Fibroblast of lung (primary cell): ENCODE data around the gene OASL. TPM values are rescaled to one million over a fixed set of nuclear protein-coding genes. Genes with fewer than 3 reads are reported as not detected.

Experiments
- DNase-seq, 2 donors: peaks; one replicate each; pipeline versions ENCODE4 v3.0.0 to v3.0.0-alpha.2; 2010; ENCODE audit warnings: low read depth in 2 of 2
- H2AFZ ChIP-seq: 2 replicates; pipeline ENCODE4 v1.5.1; 2012; ENCODE audit warnings: low read length, control low read depth, inconsistent platforms
- H3K27ac ChIP-seq: 2 replicates; pipeline ENCODE4 v1.5.1; 2011; ENCODE audit warnings: low read length, control low read depth; ENCODE audit not compliant: insufficient read depth
- H3K27me3 ChIP-seq: 2 replicates; pipeline ENCODE4 v1.5.1; 2011; ENCODE audit warnings: mild to moderate bottlenecking, low read length; ENCODE audit not compliant: control insufficient read depth, insufficient read depth
- H3K36me3 ChIP-seq: 2 replicates; pipeline ENCODE4 v1.5.1; 2011; ENCODE audit warnings: low read length; ENCODE audit not compliant: control insufficient read depth, insufficient read depth
- H3K4me1 ChIP-seq: 2 replicates; pipeline ENCODE4 v1.5.1; 2011; ENCODE audit warnings: low read length; ENCODE audit not compliant: control insufficient read depth, insufficient read depth; ENCODE audit errors: extremely low read depth
- H3K4me2 ChIP-seq: 2 replicates; pipeline ENCODE4 v1.5.1; 2011; ENCODE audit warnings: low read length, control low read depth; ENCODE audit not compliant: insufficient read depth; ENCODE audit errors: extremely low read depth
- H3K4me3 ChIP-seq, 4 experiments: fragments of 200-600 bp in 1 of 4; sonication (generic) in 1 of 4; replicated peaks in 1 of 4; 2 replicates each; pipeline ENCODE4 v1.5.1; 2011 to 2016; ENCODE audit warnings: low read length in 4 of 4, low read depth in 3 of 4, mild to moderate bottlenecking in 3 of 4, control low read depth in 2 of 4, inconsistent platforms in 1 of 4, mixed read lengths in 1 of 4; ENCODE audit not compliant: insufficient read depth in 1 of 4; ENCODE audit errors: control extremely low read depth in 1 of 4
- H3K79me2 ChIP-seq: 2 replicates; pipeline ENCODE4 v1.5.1; 2012; ENCODE audit warnings: mild to moderate bottlenecking, low read length, inconsistent platforms; ENCODE audit not compliant: control insufficient read depth, insufficient read depth
- H3K9ac ChIP-seq: 2 replicates; pipeline ENCODE4 v1.5.1; 2011; ENCODE audit warnings: mild to moderate bottlenecking, low read length, control low read depth; ENCODE audit not compliant: insufficient read depth
- H3K9me3 ChIP-seq: 2 replicates; pipeline ENCODE4 v1.5.1; 2012; ENCODE audit warnings: low read depth, low read length; ENCODE audit not compliant: control insufficient read depth, insufficient read depth
- H4K20me1 ChIP-seq: 2 replicates; pipeline ENCODE4 v1.5.1; 2011; ENCODE audit warnings: low read length; ENCODE audit not compliant: control insufficient read depth, insufficient read depth; ENCODE audit errors: extremely low read depth
- CTCF ChIP-seq, 2 donors: IDR thresholded peaks in 1 of 2; conservative IDR thresholded peaks in 1 of 2; 1 replicate in 1 of 2; 2 replicates in 1 of 2; pipeline ENCODE4 v1.5.1; 2011 to 2012; ENCODE audit warnings: low read length in 2 of 2, control low read depth in 1 of 2, inconsistent platforms in 1 of 2, low read depth in 1 of 2, mild to moderate bottlenecking in 1 of 2
- EZH2 ChIP-seq: IDR thresholded peaks from 2 replicates; pipeline ENCODE4 v1.5.1; 2012; ENCODE audit warnings: low read length, control low read depth, mild to moderate bottlenecking; ENCODE audit errors: missing control alignments
- polyA plus RNA-seq, 2 donors: library from polyadenylated mRNA; depleted of rRNA in 1 of 2; stranded (reverse) in 1 of 2; unstranded in 1 of 2; fragments of >200 nt; gene quantifications; 2 replicates each; pipeline ENCODE4 v1.2.1, GENCODE V29; 2011 to 2012; ENCODE audit warnings: missing spikeins in 1 of 2
- total RNA-seq: library from RNA; depleted of rRNA; stranded (reverse); fragments of >200 nt; gene quantifications from 2 replicates; pipeline ENCODE4 v1.2.1, GENCODE V29; 2014

Gene OASL
- total and polyA plus RNA-seq, 2 donors (not counting 1 experiment from before 2014, with no cell fraction given) = 0.07 to 1.2 TPM

- no peak for TF ChIP-seq CTCF (conservative IDR thresholded peaks at IDR 0.05 in 1 of 2, IDR thresholded peaks at IDR 0.05 in 1 of 2; ENCODE audit: low read depth in 1 of 2, low read length in 2 of 2)
- Histone ChIP-seq H3K4me2 (no peak overlapping the region), H2AFZ (no peak overlapping the region), H3K27me3 (no peaks in the 10 kb centered on the region), H3K9ac (no peak overlapping the region), H4K20me1 (no peaks in the 10 kb centered on the region), H3K4me3 (no peak overlapping the region), H3K27ac (no peak overlapping the region), H3K79me2 (no peaks in the 10 kb centered on the region), H3K9me3 (no peaks in the 10 kb centered on the region), H3K36me3 (no peaks in the 10 kb centered on the region), H3K4me1 (peaks cover 4% of the 10 kb centered on the region)
- DNase-seq = no peak
Observed at GRCh38 chr12:121064116-121064515, 25.1 kb upstream of the OASL start.

GRCh38 chr12:121062391-121063045 is 23.5 kb upstream of the OASL start:
- Histone ChIP-seq H3K4me1 (peaks cover 4% of the 10 kb centered on the region), H3K36me3 (no peaks in the 10 kb centered on the region), H3K27me3 (no peaks in the 10 kb centered on the region), H2AFZ (no peak overlapping the region), H3K27ac (no peak overlapping the region), H3K9me3 (no peaks in the 10 kb centered on the region), H3K4me2 (no peak overlapping the region), H4K20me1 (no peaks in the 10 kb centered on the region), H3K4me3 (no peak overlapping the region), H3K79me2 (no peaks in the 10 kb centered on the region), H3K9ac (no peak overlapping the region)
- no peak for TF ChIP-seq EZH2
- TF ChIP-seq CTCF (conservative IDR thresholded peaks at IDR 0.05 in 1 of 2, IDR thresholded peaks at IDR 0.05 in 1 of 2; ENCODE audit: low read depth in 1 of 2, low read length in 2 of 2) = no peak
- DNase-seq = no peak

- H3K27me3 ChIP-seq = no peaks in the 10 kb centered on the region
- H3K9me3 ChIP-seq = no peaks in the 10 kb centered on the region
- no peak overlapping the region for H3K4me2 ChIP-seq
- peaks cover 4% of the 10 kb centered on the region for H3K4me1 ChIP-seq
- peak in 1 of 2 donors; percentile 22 for DNase-seq
- no peak overlapping the region for H2AFZ ChIP-seq
- no peaks in the 10 kb centered on the region for H4K20me1 ChIP-seq
- TF ChIP-seq CTCF (conservative IDR thresholded peaks at IDR 0.05 in 1 of 2, IDR thresholded peaks at IDR 0.05 in 1 of 2; ENCODE audit: low read depth in 1 of 2, low read length in 2 of 2) (peak; percentile 25 to 36), EZH2 (no peak)
- H3K4me3 ChIP-seq = no peak overlapping the region
- no peaks in the 10 kb centered on the region for H3K79me2 ChIP-seq
- H3K27ac ChIP-seq = no peak overlapping the region
- H3K36me3 ChIP-seq = no peaks in the 10 kb centered on the region
- H3K9ac ChIP-seq = no peak overlapping the region
Observed at GRCh38 chr12:121061831-121062230, 22.8 kb upstream of the OASL start.
